Suprapubic skin (tissue), 4 donors: ENCODE measurements around the gene GPR161. TPM values are rescaled to one million over a fixed set of nuclear protein-coding genes. Genes with fewer than 3 reads are reported as not detected.

ENCODE experiments used
- DNase-seq, 2 donors: peaks; one replicate each; pipeline ENCODE4 v3.0.0-alpha.2; 2019; ENCODE audit warnings: low spot score in 2 of 2
- H3K27ac ChIP-seq: fragments of 200-600 bp; sonication (generic); one replicate; pipeline ENCODE4 v1.5.1; 2019
- H3K27me3 ChIP-seq: fragments of 200-600 bp; sonication (generic); one replicate; pipeline ENCODE4 v1.5.1; 2019
- H3K36me3 ChIP-seq: fragments of 200-600 bp; sonication (generic); one replicate; pipeline ENCODE4 v1.5.1; 2019
- H3K4me1 ChIP-seq: fragments of 200-600 bp; sonication (generic); one replicate; pipeline ENCODE4 v1.5.1; 2019
- H3K4me3 ChIP-seq: fragments of 200-600 bp; sonication (generic); one replicate; pipeline ENCODE4 v1.5.1; 2019; ENCODE audit warnings: mild to moderate bottlenecking
- H3K9me3 ChIP-seq: fragments of 200-600 bp; sonication (generic); one replicate; pipeline ENCODE4 v1.5.1; 2019
- EP300 ChIP-seq: sonication (generic); formaldehyde crosslinking; IDR thresholded peaks from one replicate; pipeline ENCODE4 v1.6.1; 2017; ENCODE audit warnings: antibody characterized with exemption
- POLR2A ChIP-seq, 2 donors: fragments of 450-650 bp; IDR thresholded peaks; one replicate each; pipeline ENCODE4 v1.6.1; 2017; ENCODE audit warnings: antibody characterized with exemption in 2 of 2, mild to moderate bottlenecking in 2 of 2, moderate library complexity in 2 of 2
- POLR2AphosphoS5 ChIP-seq, 3 donors: sonication (generic); formaldehyde crosslinking; IDR thresholded peaks; one replicate each; pipeline ENCODE4 v1.6.1; 2017; ENCODE audit warnings: antibody characterized with exemption in 3 of 3
- WGBS: methylation state at CpG from one replicate; pipeline ENCODE4 v1.1.5; 2018; 5-methylcytosine and 5-hydroxymethylcytosine counted together
- total RNA-seq, 4 donors: library from RNA; depleted of rRNA; stranded (reverse); fragments of >200 nt; gene quantifications; one replicate each; pipeline ENCODE4 v1.1.0, GENCODE V29; 2016
- TF ChIP-seq, protein P1 (sequence below), 2 donors: fragments of 200-600 bp in 1 of 2; fragments of 450-650 bp in 1 of 2; sonication (generic) in 1 of 2; IDR thresholded peaks; one replicate each; pipeline ENCODE4 v1.5.1; 2016 to 2019; ENCODE audit warnings: antibody characterized with exemption in 2 of 2, mild to moderate bottlenecking in 1 of 2, moderate library complexity in 1 of 2

GPR161 gene
- total RNA-seq, 4 donors from 2014 or later: 3.1 to 7.6 (median 4.2) TPM

DNA sequence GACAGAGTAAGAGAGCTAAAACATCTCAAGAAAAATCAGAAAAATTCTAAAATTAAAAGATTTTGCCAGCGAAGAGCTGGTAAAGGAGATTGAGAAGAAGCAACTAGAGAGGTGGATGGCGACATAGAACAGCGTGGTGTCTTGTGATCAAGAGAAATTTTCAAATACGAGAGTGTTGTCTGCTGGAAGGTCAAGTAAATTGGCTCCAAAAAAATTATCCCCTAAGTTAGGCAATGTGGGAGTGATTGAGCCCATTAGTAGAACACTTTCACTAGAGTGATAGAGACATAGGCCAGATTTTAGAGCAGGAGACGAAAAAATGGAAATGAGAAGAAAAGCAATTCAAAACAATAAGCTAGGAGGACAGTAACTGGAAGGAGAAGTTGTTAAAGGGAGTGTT is 105.5 kb downstream of the GPR161 start:
- H3K4me1 ChIP-seq: no peaks in the 10 kb centered on the region
- no peak overlapping the region for H3K27ac ChIP-seq
- no peak for DNase-seq
- WGBS: 92% methylated on average over 5 of the region's 5 CpGs
- TF ChIP-seq, protein P1, sequence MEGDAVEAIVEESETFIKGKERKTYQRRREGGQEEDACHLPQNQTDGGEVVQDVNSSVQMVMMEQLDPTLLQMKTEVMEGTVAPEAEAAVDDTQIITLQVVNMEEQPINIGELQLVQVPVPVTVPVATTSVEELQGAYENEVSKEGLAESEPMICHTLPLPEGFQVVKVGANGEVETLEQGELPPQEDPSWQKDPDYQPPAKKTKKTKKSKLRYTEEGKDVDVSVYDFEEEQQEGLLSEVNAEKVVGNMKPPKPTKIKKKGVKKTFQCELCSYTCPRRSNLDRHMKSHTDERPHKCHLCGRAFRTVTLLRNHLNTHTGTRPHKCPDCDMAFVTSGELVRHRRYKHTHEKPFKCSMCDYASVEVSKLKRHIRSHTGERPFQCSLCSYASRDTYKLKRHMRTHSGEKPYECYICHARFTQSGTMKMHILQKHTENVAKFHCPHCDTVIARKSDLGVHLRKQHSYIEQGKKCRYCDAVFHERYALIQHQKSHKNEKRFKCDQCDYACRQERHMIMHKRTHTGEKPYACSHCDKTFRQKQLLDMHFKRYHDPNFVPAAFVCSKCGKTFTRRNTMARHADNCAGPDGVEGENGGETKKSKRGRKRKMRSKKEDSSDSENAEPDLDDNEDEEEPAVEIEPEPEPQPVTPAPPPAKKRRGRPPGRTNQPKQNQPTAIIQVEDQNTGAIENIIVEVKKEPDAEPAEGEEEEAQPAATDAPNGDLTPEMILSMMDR (IDR thresholded peaks at IDR 0.05): no peak
- TF ChIP-seq POLR2A (IDR thresholded peaks at IDR 0.05) (no peak), EP300 (no peak), POLR2AphosphoS5 (IDR thresholded peaks at IDR 0.05) (no peak)
- H3K4me3 ChIP-seq: no peak overlapping the region
- no peaks in the 10 kb centered on the region for H3K9me3 ChIP-seq
- H3K27me3 ChIP-seq: no peaks in the 10 kb centered on the region
- H3K36me3 ChIP-seq: peaks cover 15% of the 10 kb centered on the region

Other genes with a start within 250 kb of the GPR161 start
- not detected for gene ADCY10, start 222.8 kb downstream of the GPR161 start, total RNA-seq
- 10 to 100 TPM; 38.2 to 90.3 (median 54.8) TPM for gene DCAF6, start 200.2 kb downstream of the GPR161 start, total RNA-seq
- gene MPC2, start 199.9 kb downstream of the GPR161 start, total RNA-seq: 10 to 100 TPM; 16.5 to 47.3 (median 34.4) TPM
- gene TIPRL, start 42.0 kb upstream of the GPR161 start, total RNA-seq: 10 to 100 TPM; 13.7 to 37.5 (median 18.9) TPM
- 10 to 100 TPM; 42.5 to 77.9 (median 58.4) TPM for gene SFT2D2, start 89.1 kb upstream of the GPR161 start, total RNA-seq
- 1 to 10 TPM; 1.8 to 6.7 (median 2.8) TPM for gene TBX19, start 143.9 kb upstream of the GPR161 start, total RNA-seq